Measurements from ENCODE around the gene FOXP1.

- TF ChIP-seq CTCF (IDR thresholded peaks at IDR 0.05; ENCODE audit: low read length) (no peak), EZH2 (IDR thresholded peaks at IDR 0.05; ENCODE audit: borderline replicate concordance, low read length) (no peak)
These were observed 253.7 kb downstream of the FOXP1 start for GRCh38 chr3:71329817-71330216.
